Karpas-422 (cell line): ENCODE measurements around the gene C1RL. TPM values are rescaled to one million over a fixed set of nuclear protein-coding genes. Genes with fewer than 3 reads are reported as not detected.
"Not testable (repeated sequence)": the region's sequence is repeated elsewhere in the genome, so short reads cannot be mapped to it uniquely, and the experiment has no call there.

Experiments
- DNase-seq: peaks from one replicate; pipeline ENCODE4 v3.0.0-alpha.2; 2015
- H2AFZ ChIP-seq: fragments of 200-600 bp; sonication (generic); 2 replicates; pipeline ENCODE4 v1.6.1; 2014; ENCODE audit warnings: antibody characterized with exemption, low read length, mixed read lengths
- H3K27ac ChIP-seq: fragments of 200-600 bp; sonication (generic); 2 replicates; pipeline ENCODE4 v1.5.1; 2014; ENCODE audit warnings: mild to moderate bottlenecking, low read length, moderate library complexity
- H3K27me3 ChIP-seq: fragments of 200-600 bp; sonication (generic); 2 replicates; pipeline ENCODE4 v1.6.1; 2014; ENCODE audit warnings: low read length, mixed read lengths
- H3K36me3 ChIP-seq: fragments of 200-600 bp; sonication (generic); 2 replicates; pipeline ENCODE4 v1.6.1; 2014; ENCODE audit warnings: low read length, mixed read lengths; ENCODE audit not compliant: insufficient read depth
- H3K4me1 ChIP-seq: fragments of 200-600 bp; sonication (generic); 2 replicates; pipeline ENCODE4 v1.6.1; 2014; ENCODE audit warnings: mild to moderate bottlenecking, low read length, mixed read lengths
- H3K4me2 ChIP-seq: fragments of 200-600 bp; sonication (generic); 2 replicates; pipeline ENCODE4 v1.6.1; 2014; ENCODE audit warnings: low read length, low read depth, mild to moderate bottlenecking; ENCODE audit not compliant: poor library complexity, severe bottlenecking
- H3K4me3 ChIP-seq: fragments of 200-600 bp; sonication (generic); 2 replicates; pipeline ENCODE4 v1.5.1; 2014; ENCODE audit warnings: mild to moderate bottlenecking, antibody characterized with exemption, low read length, mixed read lengths
- H3K79me2 ChIP-seq: fragments of 200-600 bp; sonication (generic); 2 replicates; pipeline ENCODE4 v1.6.1; 2014; ENCODE audit warnings: mild to moderate bottlenecking, low read length, mixed read lengths
- H3K9ac ChIP-seq: fragments of 200-600 bp; sonication (generic); 2 replicates; pipeline ENCODE4 v1.6.0; 2014; ENCODE audit warnings: low read length
- H3K9me2 ChIP-seq: fragments of 200-600 bp; sonication (generic), shearing (Covaris generic); replicated peaks from 2 replicates; pipeline ENCODE4 v1.6.0; 2014; ENCODE audit warnings: mild to moderate bottlenecking, low read length, moderate library complexity; ENCODE audit not compliant: insufficient read depth
- H3K9me3 ChIP-seq: fragments of 300-700, 200-600 bp; sonication (generic); 2 replicates; pipeline ENCODE4 v1.6.1; 2014; ENCODE audit warnings: low read length, mixed read lengths
- H4K20me1 ChIP-seq: fragments of 200-600 bp; sonication (generic); 2 replicates; pipeline ENCODE4 v1.6.1; 2014; ENCODE audit warnings: mild to moderate bottlenecking, antibody characterized with exemption, low read length, low read depth; ENCODE audit not compliant: insufficient read depth
- total RNA-seq: library from RNA; depleted of rRNA; stranded (reverse); fragments of >200 nt; shearing (Covaris generic); gene quantifications from 2 replicates; pipeline ENCODE4 v1.2.3, GENCODE V29; 2014; ENCODE audit warnings: low replicate concordance

C1RL gene
- total RNA-seq, 1 experiment from 2014 or later, result 81.5 TPM

DNA sequence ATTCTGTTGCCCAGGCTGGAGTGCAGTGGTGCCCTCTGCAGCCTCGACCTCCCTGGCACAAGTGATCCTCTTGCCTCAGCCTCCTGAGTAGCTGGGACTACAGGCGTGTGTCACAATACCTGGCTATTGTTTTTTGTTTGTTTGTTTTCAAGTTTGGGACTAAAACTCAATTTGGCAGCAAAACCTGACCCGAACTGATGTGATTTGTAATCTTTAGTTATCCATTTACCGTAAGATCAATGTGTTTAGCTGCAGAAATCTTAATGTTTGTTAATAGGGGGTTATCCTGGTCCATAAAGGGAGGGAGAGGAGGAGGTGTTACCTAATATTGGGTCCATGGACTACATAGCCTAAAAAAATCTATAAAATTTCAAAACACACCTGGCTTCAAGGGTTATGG, 49.2 kb downstream of the C1RL start:
- Histone ChIP-seq H3K9ac (no peak overlapping the region), H4K20me1 (no peaks in the 10 kb centered on the region), H3K36me3 (no peaks in the 10 kb centered on the region), H3K27ac (no peak overlapping the region), H3K9me2 (no peaks in the 10 kb centered on the region), H3K9me3 (no peaks in the 10 kb centered on the region), H3K4me3 (no peak overlapping the region), H3K79me2 (no peaks in the 10 kb centered on the region), H3K4me1 (peaks cover 3% of the 10 kb centered on the region), H2AFZ (no peak overlapping the region), H3K4me2 (no peak overlapping the region), H3K27me3 (no peaks in the 10 kb centered on the region)
- DNase-seq, result no peak

DNA sequence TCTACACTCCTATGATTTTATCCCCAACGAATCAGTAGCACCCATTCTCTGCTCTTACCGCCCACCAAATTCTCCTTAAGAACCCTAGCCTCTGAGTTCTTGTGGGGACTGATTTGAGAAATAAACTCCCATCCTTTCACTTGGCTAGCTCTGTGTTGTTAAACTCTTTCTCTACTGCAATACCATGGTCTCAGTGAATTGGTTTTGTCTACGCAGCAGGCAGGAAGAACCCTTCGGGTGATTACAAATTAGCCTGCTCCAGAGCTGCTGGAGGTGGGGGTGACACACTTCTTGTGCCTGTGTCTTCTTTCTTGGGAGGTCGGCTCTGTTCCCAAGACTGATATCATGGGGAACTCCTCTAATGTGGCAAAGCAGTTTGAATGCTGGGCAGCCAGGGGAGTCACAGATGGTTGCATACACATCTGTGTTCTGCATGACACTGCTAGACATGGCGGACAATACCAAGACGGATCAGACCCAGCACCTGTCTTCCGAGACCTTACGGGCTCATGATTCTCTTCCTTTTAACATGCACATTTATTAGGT, 50.1 kb downstream of the C1RL start:
- no peaks in the 10 kb centered on the region for H3K9me2 ChIP-seq
- no peak overlapping the region for H3K27ac ChIP-seq
- H3K79me2 ChIP-seq, result no peaks in the 10 kb centered on the region
- DNase-seq, result no peak
- H3K36me3 ChIP-seq, result no peaks in the 10 kb centered on the region
- H3K4me2 ChIP-seq, result no peak overlapping the region
- H3K9me3 ChIP-seq, result no peaks in the 10 kb centered on the region
- H3K4me1 ChIP-seq, result no peaks in the 10 kb centered on the region
- H3K27me3 ChIP-seq, result no peaks in the 10 kb centered on the region
- no peak overlapping the region for H3K4me3 ChIP-seq
- H3K9ac ChIP-seq, result no peak overlapping the region
- H4K20me1 ChIP-seq, result no peaks in the 10 kb centered on the region
- H2AFZ ChIP-seq, result no peak overlapping the region

DNA sequence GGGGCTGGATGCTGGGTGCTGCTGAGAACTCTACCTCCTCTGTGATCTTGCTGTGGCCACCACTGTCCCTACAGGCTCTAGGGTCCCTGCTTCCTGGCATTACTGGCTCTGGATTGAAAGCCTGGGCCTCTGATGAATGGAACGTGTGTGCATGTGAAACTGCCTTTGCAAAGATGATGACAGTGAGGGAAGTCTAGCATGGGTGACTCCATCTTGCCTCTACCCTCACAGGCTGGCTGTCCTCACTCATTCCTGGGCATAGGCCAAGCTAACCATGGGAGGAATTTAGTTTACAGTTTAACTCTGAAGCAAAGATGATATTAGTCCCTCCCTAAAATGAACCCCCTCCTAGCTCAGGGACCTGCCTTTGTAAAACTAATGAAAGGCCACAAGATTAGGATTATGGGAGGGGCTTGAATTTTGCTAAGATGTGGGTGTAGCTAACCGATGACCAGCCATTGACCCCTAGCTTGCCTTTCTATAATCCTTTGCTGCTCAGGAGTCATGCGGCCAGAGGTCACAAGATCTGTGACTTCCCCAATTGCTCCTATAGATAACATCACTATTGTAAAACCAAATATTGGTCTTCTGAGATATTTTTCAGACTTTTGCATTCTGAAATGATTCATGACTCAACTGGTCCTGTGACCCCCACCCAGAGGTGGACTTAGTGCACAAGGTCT, 50.7 kb downstream of the C1RL start:
- H3K36me3 ChIP-seq, result no peaks in the 10 kb centered on the region
- H4K20me1 ChIP-seq, result no peaks in the 10 kb centered on the region
- H3K27ac ChIP-seq, result no peak overlapping the region
- no peak overlapping the region for H3K4me3 ChIP-seq
- H3K4me2 ChIP-seq, result no peak overlapping the region
- H3K9me3 ChIP-seq, result no peaks in the 10 kb centered on the region
- H3K27me3 ChIP-seq, result no peaks in the 10 kb centered on the region
- no peaks in the 10 kb centered on the region for H3K9me2 ChIP-seq
- H3K4me1 ChIP-seq, result no peaks in the 10 kb centered on the region
- no peak overlapping the region for H3K9ac ChIP-seq
- no peaks in the 10 kb centered on the region for H3K79me2 ChIP-seq
- no peak for DNase-seq
- no peak overlapping the region for H2AFZ ChIP-seq

DNA sequence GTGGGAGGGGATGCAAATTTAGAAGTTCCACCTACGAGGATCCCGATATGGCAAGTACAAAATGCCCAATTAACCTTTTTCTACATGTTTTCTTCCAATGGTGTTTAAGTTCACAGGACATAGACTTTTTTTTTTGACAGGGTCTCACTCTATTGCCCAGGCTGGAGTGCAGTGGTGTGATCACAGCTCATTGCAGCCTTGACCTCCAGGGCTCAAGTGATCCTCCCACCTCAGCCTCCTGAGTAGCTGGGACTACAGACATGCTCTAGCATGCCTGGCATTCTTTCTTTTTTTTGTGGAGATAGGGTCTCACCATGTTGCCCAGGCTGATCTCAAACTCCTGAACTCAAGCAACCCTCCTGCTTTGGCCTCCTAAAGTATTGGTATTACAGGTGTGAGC, 53.3 kb downstream of the C1RL start:
- not testable (repeated sequence) for H2AFZ ChIP-seq, H3K9me2 ChIP-seq, H3K9me3 ChIP-seq, DNase-seq, H3K4me1 ChIP-seq, H3K27ac ChIP-seq, H3K4me2 ChIP-seq, H3K4me3 ChIP-seq, H3K79me2 ChIP-seq, H3K27me3 ChIP-seq, H4K20me1 ChIP-seq, H3K36me3 ChIP-seq, H3K9ac ChIP-seq

DNA sequence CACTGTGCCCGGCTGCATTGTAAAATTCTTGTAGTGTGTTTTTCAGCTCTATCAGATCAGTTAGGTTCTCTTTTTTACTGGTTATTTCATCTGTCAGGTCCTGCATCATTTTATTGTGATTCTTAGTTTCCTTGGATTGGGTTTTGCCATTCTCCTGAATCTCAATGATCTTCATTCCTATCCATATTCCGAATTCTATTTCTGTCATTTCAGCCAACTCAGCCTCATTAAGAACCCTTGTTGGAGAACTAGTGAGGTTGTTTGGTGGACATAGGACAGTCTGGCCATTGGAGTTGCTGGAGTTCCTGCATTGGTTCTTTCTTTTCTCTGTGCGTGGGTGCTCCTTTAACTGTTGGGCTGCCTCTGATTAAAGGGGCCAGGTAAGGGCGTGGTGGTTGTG, 54.1 kb downstream of the C1RL start:
- H3K4me1 ChIP-seq, result no peaks in the 10 kb centered on the region
- no peaks in the 10 kb centered on the region for H3K27me3 ChIP-seq
- H3K4me2 ChIP-seq, result no peak overlapping the region
- DNase-seq, result no peak
- no peaks in the 10 kb centered on the region for H3K9me3 ChIP-seq
- H3K9ac ChIP-seq, result no peak overlapping the region
- no peaks in the 10 kb centered on the region for H3K36me3 ChIP-seq
- no peaks in the 10 kb centered on the region for H4K20me1 ChIP-seq
- H3K27ac ChIP-seq, result no peak overlapping the region
- H2AFZ ChIP-seq, result no peak overlapping the region
- H3K4me3 ChIP-seq, result no peak overlapping the region
- H3K79me2 ChIP-seq, result no peaks in the 10 kb centered on the region
- H3K9me2 ChIP-seq, result no peaks in the 10 kb centered on the region

DNA sequence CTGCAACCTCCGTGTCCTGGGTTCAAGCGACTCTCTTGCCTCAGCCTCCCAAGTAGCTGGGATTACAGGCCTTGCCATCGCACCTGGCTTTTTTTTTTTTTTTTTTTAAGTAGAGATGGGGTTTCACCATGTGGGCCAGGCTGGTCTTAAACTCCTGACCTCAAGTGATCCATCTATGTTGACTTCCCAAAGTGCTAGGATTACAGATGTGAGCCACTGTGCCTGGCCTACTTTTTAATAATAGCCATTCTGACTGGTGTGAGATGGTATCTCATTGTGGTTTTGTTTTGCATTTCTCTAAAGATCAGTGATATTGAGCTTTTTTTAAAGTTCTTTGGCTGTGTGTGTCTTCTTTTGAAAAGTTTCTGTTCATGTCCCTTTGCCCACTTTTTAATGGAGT, 59.0 kb downstream of the C1RL start:
- H3K36me3 ChIP-seq, H3K27me3 ChIP-seq, H4K20me1 ChIP-seq, H3K79me2 ChIP-seq, H2AFZ ChIP-seq, H3K4me2 ChIP-seq, H3K27ac ChIP-seq, H3K9me3 ChIP-seq, DNase-seq, H3K4me3 ChIP-seq, H3K9ac ChIP-seq, H3K9me2 ChIP-seq: not testable (repeated sequence)
- peaks cover 18% of the 10 kb centered on the region for H3K4me1 ChIP-seq

DNA sequence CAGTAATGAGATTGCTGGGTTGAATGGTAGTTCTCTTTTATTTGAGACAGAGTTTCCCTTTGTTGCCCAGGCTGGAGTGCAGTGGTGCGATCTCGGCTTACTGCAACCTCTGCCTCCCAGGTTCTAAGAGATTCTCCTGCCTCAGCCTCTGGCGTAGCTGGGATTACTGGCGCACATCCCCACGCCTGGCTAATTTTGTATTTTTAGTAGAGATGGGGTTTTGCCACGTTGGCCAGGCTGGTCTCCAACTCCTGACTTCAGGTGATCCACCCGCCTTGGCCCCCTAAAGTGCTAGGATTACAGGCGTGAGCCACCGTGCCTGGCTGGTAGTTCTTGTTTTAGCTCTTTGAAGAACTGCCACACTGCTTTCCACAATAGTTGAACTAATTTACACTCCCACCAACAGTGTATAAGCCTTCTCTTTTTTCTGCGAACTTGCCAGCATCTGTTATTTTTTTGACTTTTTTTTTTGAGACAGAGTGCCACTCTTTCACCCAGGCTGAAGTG, 59.5 kb downstream of the C1RL start:
- not testable (repeated sequence) for H3K79me2 ChIP-seq, H4K20me1 ChIP-seq, H3K27ac ChIP-seq, H3K4me3 ChIP-seq, H3K27me3 ChIP-seq, H3K4me2 ChIP-seq, H3K36me3 ChIP-seq, H3K9me2 ChIP-seq, H2AFZ ChIP-seq, DNase-seq, H3K9me3 ChIP-seq, H3K9ac ChIP-seq
- peaks cover 18% of the 10 kb centered on the region for H3K4me1 ChIP-seq

DNA sequence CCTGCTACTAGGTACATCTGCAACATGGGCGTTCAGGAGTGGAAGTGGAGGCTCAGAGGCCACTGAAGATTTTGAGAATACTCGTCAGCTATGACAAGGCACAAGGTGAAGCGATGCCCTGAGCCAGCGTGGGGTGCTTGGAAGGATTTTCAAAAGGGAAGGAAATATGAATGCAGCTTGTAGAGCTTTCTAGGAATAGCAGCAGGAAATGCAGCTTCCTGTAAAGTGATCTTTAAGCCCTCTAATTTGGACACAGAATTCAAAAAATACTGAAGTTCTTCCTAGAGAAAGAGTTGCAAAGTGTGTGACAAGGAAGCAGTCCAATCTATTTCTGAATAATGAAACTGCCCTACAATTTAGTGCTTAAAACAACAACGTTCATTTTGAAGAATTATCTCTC, 61.7 kb downstream of the C1RL start:
- Histone ChIP-seq H3K4me1 (peaks cover 18% of the 10 kb centered on the region), H3K9me3 (no peaks in the 10 kb centered on the region), H3K4me2 (no peak overlapping the region), H3K9me2 (no peaks in the 10 kb centered on the region), H3K27me3 (no peaks in the 10 kb centered on the region), H3K4me3 (no peak overlapping the region), H3K27ac (no peak overlapping the region), H2AFZ (no peak overlapping the region), H3K79me2 (no peaks in the 10 kb centered on the region), H3K36me3 (no peaks in the 10 kb centered on the region), H3K9ac (no peak overlapping the region), H4K20me1 (no peaks in the 10 kb centered on the region)
- no peak for DNase-seq
